HG03064 (cell line): ENCODE data around the gene PROS1.

Experiments
- ATAC-seq: cut with Tn5 transposase; IDR thresholded peaks from one replicate; pipeline ENCODE4 v1.9.1; 2021; ENCODE audit warnings: low read depth; ENCODE audit not compliant: unreplicated experiment

The PROS1 gene

DNA sequence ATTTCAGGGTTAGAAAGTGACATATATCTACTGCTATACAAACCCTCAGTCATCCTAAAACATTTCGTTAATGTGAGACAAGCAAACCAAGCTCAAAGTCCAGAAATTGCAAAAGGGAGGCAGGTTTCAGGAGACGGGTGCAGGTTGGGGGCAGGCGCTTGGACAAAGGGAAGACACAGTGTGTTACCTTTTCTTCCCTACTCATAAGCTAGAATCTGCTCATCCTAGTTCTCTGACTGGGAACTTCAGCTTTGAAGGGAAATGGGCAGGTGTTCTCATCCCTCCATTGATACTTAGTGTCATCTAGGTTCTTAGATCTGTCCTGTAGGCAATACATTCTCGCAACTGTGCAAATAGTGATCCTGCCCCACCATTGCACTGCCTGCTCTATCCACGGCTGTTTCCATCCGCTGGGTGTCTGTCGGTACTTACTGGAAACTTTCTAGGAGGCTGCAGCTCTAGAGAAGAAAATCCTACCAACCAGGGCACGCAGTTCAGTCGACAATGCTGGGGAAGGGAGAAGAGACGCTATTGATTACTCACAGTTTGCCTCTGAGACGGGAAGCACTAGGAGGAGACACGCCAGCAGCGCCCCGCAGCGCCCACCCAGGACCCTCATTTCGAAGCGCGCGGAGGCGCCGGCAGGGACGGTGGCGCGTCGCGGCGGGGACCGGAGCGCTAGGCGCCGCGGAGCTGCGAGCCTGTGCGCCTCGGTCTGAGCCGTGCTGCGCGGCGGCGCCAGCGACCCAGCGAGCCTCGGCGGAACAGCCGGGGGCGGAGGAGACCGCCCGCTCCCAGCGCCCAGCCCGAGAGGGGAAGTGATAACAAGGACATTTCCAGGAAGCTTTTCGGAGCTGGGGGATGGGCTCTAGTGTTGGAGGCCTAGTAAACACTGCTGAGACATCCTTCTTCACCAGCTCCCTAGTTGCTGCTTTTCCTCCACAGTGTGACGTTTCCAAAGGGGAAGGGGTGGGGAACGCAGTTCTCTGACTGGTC lies at the start of gene PROS1:
Gene PROS1 (minus strand): TSS at position 766 of the 996 bp plus-strand sequence. CDS start 147 bp downstream, at position 619.
- ATAC-seq: peak; percentile 81

DNA sequence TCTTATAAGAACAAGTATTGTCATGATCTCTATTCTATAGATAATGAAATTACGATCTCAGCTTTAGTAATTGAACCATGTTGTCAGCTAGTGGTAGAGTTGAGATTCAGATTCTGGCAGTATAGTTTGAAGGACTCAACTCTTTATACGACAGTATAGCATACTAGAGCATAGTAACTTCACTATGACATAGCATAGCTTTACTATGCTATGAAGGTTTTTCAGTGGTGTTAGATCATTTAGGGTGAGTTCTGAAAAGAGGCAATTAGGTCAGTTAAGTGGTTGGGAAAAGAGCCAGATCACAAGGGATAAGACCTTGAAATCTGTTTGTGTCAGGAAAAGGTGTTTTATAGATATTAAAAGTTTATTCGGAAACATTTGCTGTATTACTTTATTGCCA lies 46.6 kb upstream of the PROS1 start:
- ATAC-seq: no peak

DNA sequence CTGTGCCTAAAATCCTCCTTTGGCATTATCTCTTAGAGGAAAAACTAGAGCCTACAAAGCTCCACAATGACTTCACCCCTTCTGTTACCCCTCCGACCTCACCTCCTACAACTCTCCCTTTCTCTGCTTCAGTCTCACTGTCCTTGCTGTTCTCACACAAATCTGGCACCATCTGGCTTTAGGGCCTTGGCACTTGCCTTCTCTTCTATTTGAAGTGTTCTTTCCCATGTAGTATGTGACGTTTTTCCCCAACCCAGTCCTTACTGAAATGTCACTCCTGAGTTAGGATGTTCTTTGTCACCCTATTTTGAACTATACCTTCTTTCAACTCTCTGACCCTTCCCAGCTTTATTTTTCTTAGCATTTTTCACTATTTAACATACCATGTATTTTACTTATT lies 46.0 kb upstream of the PROS1 start:
- no peak for ATAC-seq

DNA sequence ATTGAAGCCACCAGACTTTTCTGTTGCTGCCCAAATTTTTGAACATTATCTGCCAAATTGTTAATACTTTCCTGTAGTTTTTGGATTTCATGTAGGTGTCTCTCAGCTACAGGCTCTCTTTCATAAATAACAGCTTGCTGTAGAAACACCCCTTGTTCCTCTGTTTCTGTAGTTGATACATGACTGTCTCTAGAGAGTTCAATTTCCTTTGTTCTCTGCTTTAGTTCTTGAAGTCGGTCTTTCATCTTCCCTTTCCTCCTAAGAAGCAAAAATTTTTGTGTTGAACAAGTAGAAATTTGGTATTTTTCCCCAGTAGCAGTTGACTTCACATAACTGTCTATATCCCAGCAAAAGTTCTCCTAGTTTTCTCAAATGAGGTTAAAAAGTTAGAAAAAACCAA lies 41.3 kb upstream of the PROS1 start:
- no peak for ATAC-seq

DNA sequence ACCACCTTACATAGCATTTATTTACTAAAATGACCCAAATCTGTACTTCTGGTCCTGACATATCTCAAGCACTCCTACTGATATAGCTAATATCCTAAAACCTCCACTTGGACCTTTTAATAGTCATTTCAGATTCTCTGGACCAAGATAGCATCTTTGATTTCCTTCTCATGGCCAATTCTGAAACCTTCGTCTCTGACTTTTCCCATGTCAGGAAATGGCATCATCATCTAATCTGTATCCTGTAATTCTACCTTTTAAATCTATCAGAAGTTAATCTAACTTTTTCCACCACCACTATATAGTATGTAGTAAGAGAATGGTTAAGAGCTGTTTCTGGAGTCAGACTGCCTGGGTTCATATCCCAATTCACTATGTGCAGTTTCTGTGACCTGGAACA lies 38.5 kb upstream of the PROS1 start:
- no peak for ATAC-seq

DNA sequence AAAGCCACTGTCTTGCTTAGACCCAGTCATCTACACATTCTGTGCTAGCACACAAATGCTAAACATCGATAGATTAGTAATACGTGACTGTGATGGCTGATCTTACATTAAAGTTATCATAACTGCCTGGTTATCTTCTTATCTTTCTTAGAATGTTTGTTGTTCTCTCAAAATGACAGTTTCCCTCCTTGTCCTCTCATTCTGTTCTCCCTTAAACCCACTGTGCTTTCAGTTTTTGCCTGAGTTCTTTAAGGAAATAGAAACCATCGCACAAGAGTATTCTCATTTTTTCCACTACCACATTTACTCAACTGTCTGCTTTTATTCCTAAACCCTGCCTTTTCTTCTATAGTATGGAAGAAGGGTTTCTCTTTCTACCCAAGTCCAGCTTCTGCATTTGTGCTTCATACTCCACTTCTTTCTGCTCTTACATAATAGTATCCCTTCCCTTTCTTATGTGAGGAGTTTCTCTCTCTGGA lies 37.6 kb upstream of the PROS1 start:
- no peak for ATAC-seq

DNA sequence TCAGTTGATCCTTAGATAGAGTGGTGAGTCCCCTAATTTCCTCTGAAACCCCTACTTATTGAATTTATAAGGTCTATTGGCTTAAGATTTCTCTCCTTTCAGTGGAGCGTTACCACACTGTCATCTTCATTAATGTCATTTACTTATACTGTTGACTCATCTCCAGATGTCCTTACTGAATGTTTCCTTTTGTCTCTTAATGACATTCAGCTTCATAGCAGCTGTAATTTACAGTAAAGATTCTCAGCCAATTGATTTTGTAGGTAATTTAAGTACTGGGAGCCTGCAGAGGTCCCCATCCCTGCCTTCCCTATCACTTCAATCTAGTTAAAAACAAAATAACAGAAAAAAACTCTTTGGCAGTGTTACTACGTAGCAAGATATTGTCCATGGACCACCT lies 35.9 kb upstream of the PROS1 start:
- ATAC-seq: no peak

DNA sequence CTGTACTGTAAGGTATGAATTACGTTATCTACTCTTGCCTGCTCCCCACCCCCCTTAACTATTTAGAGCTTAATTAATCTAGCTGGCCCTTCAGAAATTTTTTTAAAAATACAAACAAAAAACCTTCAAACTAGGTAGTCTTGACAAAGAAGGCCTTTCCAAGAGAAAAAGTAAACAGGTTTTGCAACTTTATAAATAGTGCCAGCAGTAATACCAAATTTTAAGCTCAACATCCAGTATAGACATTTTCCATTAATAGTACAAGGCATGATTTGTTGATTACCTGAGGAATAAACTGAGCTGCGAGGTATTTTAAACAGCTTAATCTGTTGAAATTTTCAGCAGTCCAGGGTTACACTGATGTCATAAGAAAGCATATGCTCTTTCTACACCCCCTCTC lies 34.6 kb upstream of the PROS1 start:
- ATAC-seq: no peak

DNA sequence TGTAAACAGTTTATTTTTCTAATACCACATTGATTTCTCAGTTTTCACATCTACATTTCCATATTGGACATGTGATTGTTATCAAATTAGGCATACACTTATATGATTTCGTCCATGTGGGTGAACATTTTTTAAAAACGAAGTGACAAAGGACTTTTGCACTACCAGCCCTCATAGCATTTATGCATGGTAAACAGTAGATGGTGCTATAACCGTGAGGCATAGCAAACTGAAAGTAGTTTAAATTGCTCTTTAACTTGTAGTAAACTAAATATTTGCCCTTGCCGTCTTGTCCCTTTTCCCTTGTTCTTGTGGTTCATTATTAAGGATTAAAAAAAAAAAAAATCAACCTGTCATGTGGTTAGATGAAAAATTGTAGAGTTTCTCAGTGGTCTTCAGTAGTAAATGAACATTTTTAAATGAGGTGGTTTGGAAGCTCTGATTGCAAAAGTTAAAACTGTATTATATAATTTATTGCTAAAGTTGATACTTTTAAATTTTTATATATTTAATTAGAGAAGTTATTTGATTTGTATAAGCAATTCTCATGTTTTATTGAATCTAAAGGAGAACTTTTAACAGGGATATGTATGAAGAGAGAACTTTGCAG lies 30.7 kb upstream of the PROS1 start:
- ATAC-seq: peak; percentile 84

DNA sequence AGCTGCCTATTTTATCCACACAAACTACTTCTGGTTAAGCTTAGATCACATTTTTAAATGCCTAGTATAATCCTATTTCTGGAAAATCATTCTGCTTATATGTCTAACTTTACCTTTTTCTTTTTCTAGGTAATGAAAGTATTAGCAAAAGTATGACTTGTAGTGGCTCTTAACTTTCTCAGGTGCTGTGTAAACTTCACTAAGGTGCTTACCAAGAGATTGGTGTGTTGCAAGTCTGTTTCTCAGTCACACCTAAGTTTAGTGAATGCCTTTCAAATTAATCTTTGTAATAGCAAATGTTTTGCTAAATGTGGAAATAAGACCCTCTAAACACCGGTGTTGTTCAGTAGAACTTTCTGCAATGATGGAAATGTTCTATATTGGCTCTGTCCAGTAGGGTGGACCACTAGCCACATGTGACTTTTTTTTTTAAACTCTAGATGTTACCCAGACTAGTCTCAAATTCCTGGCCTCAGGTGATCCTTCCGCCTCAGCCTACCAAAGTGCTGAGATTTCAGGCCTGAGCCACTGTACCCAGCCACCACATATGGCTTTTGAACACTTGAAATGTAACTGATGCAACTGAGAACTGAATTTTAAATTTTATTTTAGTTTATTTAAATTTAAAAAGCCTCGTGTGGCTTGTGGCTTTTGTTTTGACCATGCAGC lies 28.3 kb upstream of the PROS1 start:
- ATAC-seq: no peak

DNA sequence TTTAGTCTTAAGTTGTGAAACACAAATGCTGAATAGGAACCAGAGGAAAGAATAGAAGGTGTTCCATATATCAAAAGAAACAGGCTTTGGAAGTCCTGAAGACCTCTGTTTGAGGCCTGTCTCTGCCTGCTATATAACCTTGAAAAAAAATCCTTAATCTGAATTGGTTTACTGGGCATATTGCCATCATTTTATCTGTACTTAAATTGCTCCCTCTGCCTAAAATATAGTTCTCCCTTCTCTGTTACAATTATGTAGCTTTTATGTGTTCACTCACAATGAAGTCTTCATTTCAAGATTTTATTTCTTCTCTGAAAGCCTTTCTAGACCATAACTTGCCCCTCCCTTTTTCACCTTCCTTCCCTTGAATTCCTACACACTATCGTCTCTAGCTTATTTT lies 27.5 kb upstream of the PROS1 start:
- ATAC-seq: no peak

DNA sequence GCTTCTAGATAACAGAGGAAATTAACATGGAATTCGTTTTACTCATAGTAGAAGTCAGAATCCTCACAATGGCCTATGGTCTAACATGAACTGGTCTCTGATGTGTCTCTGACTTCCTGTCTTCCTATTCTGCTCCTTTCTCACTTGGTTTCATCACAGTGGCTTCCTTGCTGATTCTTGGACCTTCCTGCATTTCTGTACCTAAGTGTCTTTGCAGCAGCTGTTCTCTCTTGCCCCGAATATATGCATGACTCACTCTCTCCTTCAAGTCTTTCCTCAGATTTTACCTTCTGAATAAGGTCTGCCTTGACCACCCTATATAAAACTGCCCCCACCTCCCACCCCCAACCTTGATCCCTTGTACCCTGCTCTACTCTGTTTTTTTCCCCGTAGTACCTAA lies 20.4 kb upstream of the PROS1 start:
- ATAC-seq: no peak

DNA sequence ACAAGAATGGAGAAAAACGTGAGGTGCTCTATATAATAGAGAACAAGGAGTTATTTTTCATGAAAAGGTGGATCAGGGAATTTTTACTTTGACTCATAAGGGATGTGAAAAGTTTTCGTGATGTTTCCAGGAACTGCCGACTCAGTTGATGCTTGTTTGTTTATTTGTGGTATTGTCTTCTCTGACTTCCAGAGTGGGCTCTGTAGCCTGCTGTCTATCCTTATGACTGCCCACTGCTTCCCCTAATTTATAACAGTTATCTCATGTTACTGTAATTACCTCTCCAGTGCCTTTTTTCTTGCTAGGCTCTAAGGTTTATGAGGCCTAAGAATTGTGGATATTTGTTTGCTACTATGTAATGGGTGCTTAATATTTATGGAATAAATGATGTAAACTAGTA lies 18.5 kb upstream of the PROS1 start:
- no peak for ATAC-seq

DNA sequence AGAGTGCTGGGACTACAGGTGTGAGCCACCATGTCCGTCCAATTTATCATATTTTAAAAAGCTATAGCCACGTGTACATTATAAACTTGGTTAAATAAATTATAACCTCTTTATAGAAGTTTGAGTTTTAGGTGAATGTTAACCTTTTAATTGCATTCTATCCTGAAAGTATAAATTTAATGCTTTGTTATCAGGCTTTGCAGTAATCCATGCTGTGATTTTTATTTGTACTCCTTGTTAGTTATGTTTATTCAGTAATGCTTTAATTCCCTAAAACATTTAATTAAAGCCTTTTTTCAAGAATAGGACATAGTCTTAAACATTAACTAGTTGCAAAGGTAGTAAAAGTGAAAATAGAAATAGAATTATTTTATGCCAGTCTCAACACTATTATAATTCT lies 17.9 kb upstream of the PROS1 start:
- ATAC-seq: no peak

DNA sequence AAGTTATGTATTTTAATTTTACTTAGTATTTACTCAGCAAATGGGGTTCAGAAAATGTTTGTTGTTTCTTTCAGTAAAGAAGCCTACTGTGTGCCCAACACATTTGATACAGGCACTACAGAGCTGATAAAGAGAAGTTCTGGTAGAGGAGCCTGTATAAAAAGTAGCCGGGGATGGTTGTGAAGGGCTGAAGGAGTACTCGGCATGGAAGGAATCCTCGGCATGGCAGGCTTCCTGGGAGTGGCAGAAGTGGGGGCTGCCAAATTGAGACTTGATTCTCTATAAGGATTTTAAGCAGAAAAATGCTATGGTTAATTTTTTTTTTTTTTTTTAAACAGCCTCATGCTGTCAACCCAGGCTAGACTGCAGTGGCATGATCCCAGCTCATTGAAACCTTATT lies 15.5 kb upstream of the PROS1 start:
- no peak for ATAC-seq

DNA sequence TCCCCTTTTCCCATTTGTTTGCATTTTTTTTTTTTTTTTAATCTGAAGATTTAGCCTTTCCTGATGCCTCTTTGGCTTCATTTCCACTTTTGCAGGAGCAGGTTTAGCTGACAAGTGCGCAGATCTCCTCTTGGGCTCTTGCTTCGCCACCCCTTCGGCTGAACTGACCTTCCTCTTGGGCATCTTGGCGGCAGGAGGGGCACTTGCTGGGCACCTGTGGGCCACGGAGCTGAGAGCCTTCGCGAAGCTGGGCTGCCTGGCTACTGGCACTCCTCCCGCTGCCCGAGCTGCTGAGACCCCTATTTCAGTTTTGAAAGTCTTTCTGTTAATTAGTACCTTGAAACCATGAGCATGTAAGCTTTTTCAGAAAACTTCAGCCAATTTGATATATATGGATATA lies 15.1 kb upstream of the PROS1 start:
- ATAC-seq: no peak

DNA sequence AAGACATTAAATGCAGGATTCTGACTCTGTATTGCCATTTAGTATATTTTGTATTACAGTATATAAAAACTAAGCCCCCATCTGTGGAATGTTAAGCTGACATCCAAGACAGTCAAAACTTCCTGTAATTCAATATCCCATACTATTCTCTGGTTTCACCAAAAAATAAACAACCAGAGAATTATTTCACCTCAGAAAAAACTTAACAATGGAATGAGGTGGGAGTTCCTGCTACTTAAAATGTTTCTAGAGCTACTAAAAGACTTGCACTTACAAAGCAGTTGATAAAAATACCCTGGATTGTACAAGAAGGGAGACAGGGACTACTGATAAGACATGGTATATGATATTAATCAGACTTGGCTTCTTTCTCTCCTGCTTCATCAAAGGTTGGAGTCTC lies 14.6 kb upstream of the PROS1 start:
- ATAC-seq: no peak

DNA sequence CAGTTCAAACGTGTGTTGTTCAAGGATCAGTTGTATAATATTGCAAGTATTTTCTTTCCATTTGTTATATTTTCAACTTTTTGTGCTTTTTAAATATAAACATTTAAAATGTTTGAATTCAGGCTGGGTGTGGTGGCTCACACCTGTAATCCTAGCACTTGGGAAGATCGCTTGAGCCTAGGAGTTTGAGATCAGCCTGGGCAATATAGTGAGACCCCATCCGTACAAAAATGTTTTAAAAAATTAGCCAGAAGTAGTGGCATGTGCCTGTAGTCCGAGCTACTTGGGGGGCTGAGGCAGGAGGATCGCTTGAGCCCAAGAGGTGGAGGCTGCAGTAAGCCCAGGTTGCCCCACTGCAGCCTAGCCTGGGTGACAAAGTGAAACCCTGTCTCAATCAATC lies 10.9 kb upstream of the PROS1 start:
- no peak for ATAC-seq

DNA sequence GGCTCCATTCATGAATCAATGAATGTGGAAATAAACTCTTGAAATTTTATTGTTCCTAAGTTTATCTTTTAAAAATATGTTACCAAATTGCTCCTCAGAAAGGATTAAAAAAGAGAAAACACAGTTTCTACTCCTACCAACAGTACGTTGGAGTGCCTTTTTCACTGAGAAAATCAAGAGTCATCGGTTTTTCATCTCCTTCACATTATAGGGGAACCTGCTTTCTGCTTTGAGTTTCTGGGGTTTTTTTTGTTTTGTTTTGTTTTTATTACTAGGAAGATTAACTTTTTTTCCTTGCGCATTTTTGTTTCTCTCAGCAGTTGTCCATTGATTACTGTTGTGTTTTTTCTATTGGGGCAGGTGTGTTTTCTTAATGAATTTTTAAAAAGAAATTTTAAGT lies 9.7 kb upstream of the PROS1 start:
- ATAC-seq: no peak

DNA sequence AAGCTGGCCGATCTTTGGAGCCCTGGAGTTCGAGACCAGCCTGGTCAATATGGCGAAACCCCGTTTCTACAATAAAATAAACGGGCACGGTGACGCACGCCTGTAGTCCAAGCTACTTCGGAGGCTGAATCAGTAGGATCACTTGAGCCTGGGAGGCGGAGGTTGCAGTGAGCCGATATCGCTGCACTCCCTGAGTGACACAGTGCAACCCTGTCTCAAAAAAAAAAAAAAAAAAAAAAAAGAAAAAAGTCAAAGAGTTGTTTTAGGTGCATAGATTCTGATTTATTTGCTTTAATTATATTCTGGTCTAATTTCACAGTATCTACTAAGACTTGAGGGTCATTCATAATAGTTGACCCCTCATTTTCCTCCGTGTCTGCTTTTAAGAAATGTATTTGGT lies 8.0 kb upstream of the PROS1 start:
- ATAC-seq: no peak
